Smooth muscle cell (in vitro differentiated cells): ENCODE results near the gene TMEM171. TPM values are rescaled to one million over a fixed set of nuclear protein-coding genes. Genes with fewer than 3 reads are reported as not detected.

ENCODE experiments used
- DNase-seq: peaks from one replicate; lab custom pipeline; 2025; ENCODE audit not compliant: unreplicated experiment; lab: John Stamatoyannopoulos, UW
- H2AFZ ChIP-seq: fragments of 200-600 bp; sonication (generic); 2 replicates; pipeline ENCODE4 v1.6.0; 2016; ENCODE audit warnings: antibody characterized with exemption, low read depth, mild to moderate bottlenecking
- H3F3A ChIP-seq: fragments of 200-600 bp; sonication (generic); 2 replicates; pipeline ENCODE4 v1.6.0; 2017; ENCODE audit warnings: antibody characterized with exemption, low read depth
- H3K27ac ChIP-seq: fragments of 200-600 bp; sonication (generic); 2 replicates; pipeline ENCODE4 v1.5.1; 2016; ENCODE audit warnings: low read depth, mild to moderate bottlenecking
- H3K27me3 ChIP-seq: fragments of 200-600 bp; sonication (generic); 2 replicates; pipeline ENCODE4 v1.6.1; 2016; ENCODE audit warnings: low read depth, mild to moderate bottlenecking
- H3K36me3 ChIP-seq: fragments of 200-600 bp; sonication (generic); 2 replicates; pipeline ENCODE4 v1.5.1; 2016; ENCODE audit warnings: low read depth
- H3K4me1 ChIP-seq: fragments of 200-600 bp; sonication (generic); 2 replicates; pipeline ENCODE4 v1.5.1; 2016; ENCODE audit warnings: low read depth
- H3K4me2 ChIP-seq: fragments of 200-600 bp; sonication (generic); 2 replicates; pipeline ENCODE4 v1.6.0; 2016; ENCODE audit warnings: mild to moderate bottlenecking
- H3K4me3 ChIP-seq: fragments of 200-600 bp; sonication (generic); 2 replicates; pipeline ENCODE4 v1.5.1; 2016; ENCODE audit warnings: mild to moderate bottlenecking
- H3K79me2 ChIP-seq: fragments of 200-600 bp; sonication (generic); 2 replicates; pipeline ENCODE4 v1.6.0; 2016; ENCODE audit warnings: low read depth, mild to moderate bottlenecking
- H3K9ac ChIP-seq: fragments of 200-600 bp; sonication (generic); 2 replicates; pipeline ENCODE4 v1.6.0; 2016; ENCODE audit warnings: low read depth
- H3K9me3 ChIP-seq: fragments of 200-600 bp; sonication (generic); replicated peaks from 2 replicates; pipeline ENCODE4 v1.5.1; 2016; ENCODE audit warnings: low read depth
- H4K20me1 ChIP-seq: fragments of 200-600 bp; sonication (generic); 2 replicates; pipeline ENCODE4 v1.6.0; 2016; ENCODE audit warnings: low read depth
- WGBS: methylation state at CpG from one replicate; pipeline ENCODE4 v1.1.7; 2016; ENCODE audit warnings: low lambda C conversion rate; 5-methylcytosine and 5-hydroxymethylcytosine counted together
- polyA plus RNA-seq: library from polyadenylated mRNA; unstranded; fragments of >200 nt; fragmentation: Nextera tagmentation; extraction: Ambion mirVana; gene quantifications from 2 replicates; pipeline ENCODE4 v1.2.1, GENCODE V29; 2016
- total RNA-seq: library from RNA; depleted of rRNA; stranded (reverse); fragments of >200 nt; gene quantifications from 2 replicates; pipeline ENCODE4 v1.2.3, GENCODE V29; 2014
- TF ChIP-seq, protein P1 (sequence below): fragments of 200-600 bp; sonication (generic); IDR thresholded peaks from 2 replicates; pipeline ENCODE4 v1.5.1; 2017; ENCODE audit warnings: borderline replicate concordance, mild to moderate bottlenecking, antibody characterized with exemption; ENCODE audit not compliant: insufficient read depth, poor library complexity, severe bottlenecking

Gene TMEM171
- total and polyA plus RNA-seq, 2 experiments from 2014 or later, result 0.54 TPM; not detected in 1

- H4K20me1 ChIP-seq, result no peaks in the 10 kb centered on the region
- H3K79me2 ChIP-seq, result no peaks in the 10 kb centered on the region
- 84% methylated on average over 7 of the region's 7 CpGs for WGBS
- TF ChIP-seq, protein P1, sequence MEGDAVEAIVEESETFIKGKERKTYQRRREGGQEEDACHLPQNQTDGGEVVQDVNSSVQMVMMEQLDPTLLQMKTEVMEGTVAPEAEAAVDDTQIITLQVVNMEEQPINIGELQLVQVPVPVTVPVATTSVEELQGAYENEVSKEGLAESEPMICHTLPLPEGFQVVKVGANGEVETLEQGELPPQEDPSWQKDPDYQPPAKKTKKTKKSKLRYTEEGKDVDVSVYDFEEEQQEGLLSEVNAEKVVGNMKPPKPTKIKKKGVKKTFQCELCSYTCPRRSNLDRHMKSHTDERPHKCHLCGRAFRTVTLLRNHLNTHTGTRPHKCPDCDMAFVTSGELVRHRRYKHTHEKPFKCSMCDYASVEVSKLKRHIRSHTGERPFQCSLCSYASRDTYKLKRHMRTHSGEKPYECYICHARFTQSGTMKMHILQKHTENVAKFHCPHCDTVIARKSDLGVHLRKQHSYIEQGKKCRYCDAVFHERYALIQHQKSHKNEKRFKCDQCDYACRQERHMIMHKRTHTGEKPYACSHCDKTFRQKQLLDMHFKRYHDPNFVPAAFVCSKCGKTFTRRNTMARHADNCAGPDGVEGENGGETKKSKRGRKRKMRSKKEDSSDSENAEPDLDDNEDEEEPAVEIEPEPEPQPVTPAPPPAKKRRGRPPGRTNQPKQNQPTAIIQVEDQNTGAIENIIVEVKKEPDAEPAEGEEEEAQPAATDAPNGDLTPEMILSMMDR, result no peak
- H2AFZ ChIP-seq, result no peak overlapping the region
- H3K9me3 ChIP-seq, result no peaks in the 10 kb centered on the region
- no peak overlapping the region for H3K4me2 ChIP-seq
- DNase-seq, result no peak
- no peaks in the 10 kb centered on the region for H3K27me3 ChIP-seq
- no peak overlapping the region for H3K9ac ChIP-seq
- no peaks in the 10 kb centered on the region for H3K36me3 ChIP-seq
- no peak overlapping the region for H3K4me3 ChIP-seq
- H3F3A ChIP-seq, result no peaks in the 10 kb centered on the region
- no peak overlapping the region for H3K27ac ChIP-seq
- H3K4me1 ChIP-seq, result no peaks in the 10 kb centered on the region
Observed at GRCh38 chr5:73093943-73094342, 26.4 kb upstream of the TMEM171 start.

DNA sequence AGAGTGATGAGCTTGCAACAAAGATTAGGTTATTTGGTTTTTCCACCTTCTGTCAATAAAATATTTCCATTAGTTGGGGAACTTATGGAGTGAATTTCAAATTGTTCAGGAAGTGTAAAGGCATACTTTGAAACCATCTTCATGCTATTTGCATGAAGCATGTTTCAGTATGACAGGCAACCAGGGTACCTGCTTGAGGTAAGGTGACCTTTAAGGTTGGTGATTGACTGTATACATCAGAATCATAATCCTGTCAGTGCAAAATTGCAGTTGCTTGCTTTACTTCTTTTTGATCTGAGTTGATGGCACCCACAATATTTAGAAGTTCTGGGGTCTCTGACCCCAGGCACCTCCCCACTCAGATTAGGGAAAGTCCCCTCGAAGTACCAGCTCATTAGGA, 26.0 kb upstream of the TMEM171 start:
- WGBS, result 100% methylated on average over 1 of the region's 1 CpG
- Histone ChIP-seq H3F3A (no peaks in the 10 kb centered on the region), H3K9me3 (no peaks in the 10 kb centered on the region), H3K4me3 (no peak overlapping the region), H2AFZ (no peak overlapping the region), H3K36me3 (no peaks in the 10 kb centered on the region), H3K9ac (no peak overlapping the region), H3K27me3 (no peaks in the 10 kb centered on the region), H3K4me2 (no peak overlapping the region), H4K20me1 (no peaks in the 10 kb centered on the region), H3K79me2 (no peaks in the 10 kb centered on the region), H3K27ac (no peak overlapping the region), H3K4me1 (no peaks in the 10 kb centered on the region)
- TF ChIP-seq, protein P1, result no peak
- no peak for DNase-seq

GRCh38 chr5:73095564-73096238, 24.7 kb upstream of the TMEM171 start:
- H3K79me2 ChIP-seq, result no peaks in the 10 kb centered on the region
- no peak overlapping the region for H3K9ac ChIP-seq
- TF ChIP-seq, protein P1, result no peak
- H3F3A ChIP-seq, result no peaks in the 10 kb centered on the region
- H4K20me1 ChIP-seq, result no peaks in the 10 kb centered on the region
- H3K4me3 ChIP-seq, result no peak overlapping the region
- H3K36me3 ChIP-seq, result no peaks in the 10 kb centered on the region
- H3K9me3 ChIP-seq, result no peaks in the 10 kb centered on the region
- H3K4me2 ChIP-seq, result no peak overlapping the region
- H3K27me3 ChIP-seq, result no peaks in the 10 kb centered on the region
- no peaks in the 10 kb centered on the region for H3K4me1 ChIP-seq
- no peak overlapping the region for H2AFZ ChIP-seq
- no peak overlapping the region for H3K27ac ChIP-seq
- WGBS, result 90% methylated on average over 6 of the region's 6 CpGs
- DNase-seq, result no peak

- WGBS, result 100% methylated on average over 1 of the region's 1 CpG
- H3K79me2 ChIP-seq, result no peaks in the 10 kb centered on the region
- H3K27ac ChIP-seq, result no peak overlapping the region
- no peaks in the 10 kb centered on the region for H3F3A ChIP-seq
- no peaks in the 10 kb centered on the region for H3K27me3 ChIP-seq
- H3K9me3 ChIP-seq, result no peaks in the 10 kb centered on the region
- H3K4me1 ChIP-seq, result no peaks in the 10 kb centered on the region
- no peak for DNase-seq
- no peak overlapping the region for H3K4me3 ChIP-seq
- H3K4me2 ChIP-seq, result no peak overlapping the region
- H2AFZ ChIP-seq, result no peak overlapping the region
- no peaks in the 10 kb centered on the region for H3K36me3 ChIP-seq
- TF ChIP-seq, protein P1, result no peak
- H3K9ac ChIP-seq, result no peak overlapping the region
- H4K20me1 ChIP-seq, result no peaks in the 10 kb centered on the region
Observed at GRCh38 chr5:73096239-73096575, 24.2 kb upstream of the TMEM171 start.
